ENCODE measurements around the gene TTC38.

The TTC38 gene

GRCh38 chr22:46329616-46330015 lies 61.8 kb downstream of the TTC38 start:
- DNase-seq (ENCODE audit: low spot score), result no peak

GRCh38 chr22:46330426-46330825 lies 62.6 kb downstream of the TTC38 start:
- no peak for DNase-seq (ENCODE audit: low spot score)

- no peak for DNase-seq (ENCODE audit: low spot score)
These were observed 63.7 kb downstream of the TTC38 start for GRCh38 chr22:46331496-46331895.

- DNase-seq (ENCODE audit: low spot score), result peak; percentile 90
These were observed 67.7 kb downstream of the TTC38 start, which contains the start of gene TRMU for GRCh38 chr22:46335201-46336118. Gene TRMU (plus strand): TSS chr22:46335714. CDS start chr22:46335765, 51 bp downstream.

- DNase-seq (ENCODE audit: low spot score), result peak; percentile 51
These were observed 68.6 kb downstream of the TTC38 start for GRCh38 chr22:46336119-46337078.

GRCh38 chr22:46337870-46338269 lies 70.1 kb downstream of the TTC38 start:
- DNase-seq (ENCODE audit: low spot score), result no peak

GRCh38 chr22:46338636-46339035 lies 70.8 kb downstream of the TTC38 start:
- DNase-seq (ENCODE audit: low spot score), result no peak

GRCh38 chr22:46339956-46340355 lies 72.1 kb downstream of the TTC38 start:
- DNase-seq (ENCODE audit: low spot score), result no peak

GRCh38 chr22:46340676-46341075 lies 72.9 kb downstream of the TTC38 start:
- no peak for DNase-seq (ENCODE audit: low spot score)
